Epidermal melanocyte (primary cell): ENCODE data around the gene HLA-DQB2.
"Not testable (repeated sequence)": the region's sequence is repeated elsewhere in the genome, so short reads cannot be mapped to it uniquely, and the experiment has no call there.

Source experiments
- DNase-seq: peaks from one replicate; pipeline ENCODE4 v3.0.0; 2011; ENCODE audit warnings: low spot score; ENCODE audit not compliant: insufficient read length

HLA-DQB2 gene

DNA sequence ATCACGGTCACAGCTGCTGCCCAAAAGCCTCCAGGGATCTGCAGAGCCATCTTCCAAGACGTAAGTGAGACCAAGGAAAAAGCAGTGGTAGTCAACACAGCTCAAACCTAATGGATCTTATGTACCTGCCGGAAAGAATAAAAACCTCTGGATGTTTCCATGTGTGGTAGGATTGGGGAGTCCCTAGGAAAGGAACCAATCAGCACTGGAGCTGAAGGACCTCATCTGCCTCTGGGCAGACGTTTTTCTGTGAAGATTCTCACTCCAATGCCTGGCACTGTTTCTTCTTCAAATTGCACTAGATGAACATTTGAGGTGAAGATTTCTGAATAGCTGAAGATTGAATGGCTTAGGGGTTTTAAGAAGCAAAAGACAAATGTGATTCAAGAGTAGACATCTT, at the start of gene HLA-DQB2:
Gene HLA-DQB2, minus strand, starts transcription at position 112 of the 400 bp plus-strand sequence. Its CDS starts 62 bp downstream, at position 50.
- no peak for DNase-seq

DNA sequence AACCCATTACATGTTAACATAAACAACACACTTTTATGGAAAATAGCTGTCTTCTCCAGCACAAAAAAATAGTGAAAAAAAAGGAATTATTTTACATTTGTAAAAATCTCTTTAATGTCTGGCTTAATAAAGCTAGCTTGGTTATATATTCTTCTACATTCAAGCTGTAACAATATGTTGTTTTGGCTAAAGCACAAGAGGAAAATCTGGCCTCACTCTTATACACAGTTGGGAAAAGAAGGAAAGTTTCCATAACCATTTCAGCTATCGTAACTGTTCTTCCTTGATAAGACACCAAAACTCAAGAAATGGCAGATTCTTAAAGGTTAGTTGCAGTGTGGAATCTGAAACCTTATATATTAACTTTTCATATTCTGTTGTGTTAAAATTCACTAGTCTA, 45.8 kb upstream of the HLA-DQB2 start:
- DNase-seq, result no peak

DNA sequence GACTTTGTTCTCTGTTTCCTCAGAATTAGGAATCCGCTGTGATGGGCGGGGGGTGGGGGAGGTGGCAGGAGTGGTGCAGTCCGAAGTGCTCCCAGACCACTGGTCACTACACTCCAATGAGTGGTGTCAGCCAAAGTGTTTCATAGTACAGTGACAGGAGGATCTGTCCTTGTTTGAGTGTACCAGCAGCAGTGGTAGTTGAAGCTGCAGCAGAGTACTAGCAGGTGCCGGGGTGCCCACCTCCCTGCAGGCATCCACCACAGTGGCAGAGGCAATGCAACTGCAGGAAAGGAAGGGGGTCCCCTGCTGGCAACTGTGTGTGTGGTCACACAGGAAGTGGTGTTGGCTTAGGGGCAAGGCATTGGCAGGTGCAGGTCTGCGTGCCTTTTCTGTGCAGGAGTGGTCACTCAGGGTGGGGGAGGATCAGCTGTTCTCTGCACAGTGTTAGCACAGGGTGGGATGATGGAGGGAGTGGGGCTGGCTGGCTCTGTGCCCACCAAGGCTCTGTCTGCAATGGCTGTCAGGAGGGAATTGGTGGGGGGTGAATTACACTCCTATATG, 43.8 kb upstream of the HLA-DQB2 start:
- no peak for DNase-seq

DNA sequence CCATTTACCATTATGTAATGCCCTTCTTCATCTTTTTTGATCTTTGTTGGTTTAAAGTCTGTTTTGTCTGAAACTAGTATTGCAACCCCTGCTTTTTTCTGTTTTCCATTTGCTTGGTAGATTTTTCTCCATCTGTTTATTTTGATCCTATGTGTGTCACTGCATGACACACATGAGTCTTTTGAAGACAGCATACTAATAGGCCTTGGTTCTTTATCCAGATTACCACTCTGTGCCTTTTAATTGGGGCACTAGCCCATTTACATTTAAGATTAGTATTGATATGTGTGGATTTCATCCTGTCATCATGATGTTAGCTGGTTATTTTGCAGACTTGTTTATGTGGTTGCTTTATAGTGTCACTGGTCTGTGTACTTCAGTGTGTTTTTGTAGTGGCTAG, 42.1 kb upstream of the HLA-DQB2 start:
- DNase-seq, result not testable (repeated sequence)

DNA sequence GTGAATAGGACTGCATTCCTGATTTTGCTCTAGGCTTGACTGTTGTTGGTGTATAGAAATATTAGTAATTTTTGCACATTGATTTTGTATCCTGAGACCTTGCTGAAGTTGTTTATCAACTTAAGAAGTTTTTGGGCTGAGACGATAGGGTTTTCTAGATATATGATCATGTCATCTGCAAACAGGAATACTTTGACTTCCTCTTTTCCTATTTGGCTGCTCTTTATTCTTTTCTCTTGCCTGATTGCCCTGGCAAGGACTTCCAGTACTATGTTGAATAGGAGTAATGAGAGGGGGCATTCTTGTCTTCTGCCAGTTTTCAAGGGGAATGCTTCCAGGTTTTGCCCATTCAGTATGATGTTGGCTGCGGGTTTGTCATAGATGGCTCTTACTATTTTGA, 40.1 kb upstream of the HLA-DQB2 start:
- DNase-seq, result no peak

DNA sequence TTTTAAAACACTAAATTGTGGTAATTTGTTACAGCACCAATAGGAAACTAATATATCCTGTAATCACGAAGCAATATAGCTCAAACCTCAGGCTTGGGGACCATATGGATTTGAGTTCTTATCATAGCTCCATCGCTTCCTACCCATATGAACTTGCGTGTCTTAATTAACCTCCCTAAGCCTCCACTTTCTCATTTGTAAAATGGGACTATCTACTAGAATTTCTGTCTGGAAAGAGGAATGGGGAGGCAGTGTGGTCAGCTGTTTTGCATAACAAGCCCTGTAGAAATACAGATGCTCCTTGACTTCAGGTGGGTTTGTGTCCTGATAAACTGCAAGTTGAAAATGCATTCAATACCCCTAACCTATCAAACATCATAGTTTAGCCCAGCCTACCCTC, 36.4 kb upstream of the HLA-DQB2 start:
- no peak for DNase-seq

DNA sequence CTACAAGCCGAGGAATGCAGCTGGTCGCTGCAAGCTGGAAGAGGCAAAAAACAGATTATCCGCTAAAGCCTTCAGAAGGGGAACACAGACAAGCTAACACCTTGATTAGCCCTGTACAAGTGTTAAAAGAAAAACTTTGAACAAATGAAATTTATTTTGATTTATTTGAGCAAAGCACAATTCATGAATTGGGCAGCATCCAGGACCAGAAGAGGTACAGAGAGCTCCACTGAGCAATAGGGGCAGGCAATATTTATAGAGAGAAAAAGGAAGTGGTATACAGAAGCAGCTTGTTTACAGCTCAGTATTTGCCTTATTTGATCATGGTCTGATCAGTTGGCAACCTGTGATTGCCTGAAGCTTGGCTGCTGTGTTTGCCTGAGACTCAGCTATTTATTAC, 35.8 kb upstream of the HLA-DQB2 start:
- no peak for DNase-seq

DNA sequence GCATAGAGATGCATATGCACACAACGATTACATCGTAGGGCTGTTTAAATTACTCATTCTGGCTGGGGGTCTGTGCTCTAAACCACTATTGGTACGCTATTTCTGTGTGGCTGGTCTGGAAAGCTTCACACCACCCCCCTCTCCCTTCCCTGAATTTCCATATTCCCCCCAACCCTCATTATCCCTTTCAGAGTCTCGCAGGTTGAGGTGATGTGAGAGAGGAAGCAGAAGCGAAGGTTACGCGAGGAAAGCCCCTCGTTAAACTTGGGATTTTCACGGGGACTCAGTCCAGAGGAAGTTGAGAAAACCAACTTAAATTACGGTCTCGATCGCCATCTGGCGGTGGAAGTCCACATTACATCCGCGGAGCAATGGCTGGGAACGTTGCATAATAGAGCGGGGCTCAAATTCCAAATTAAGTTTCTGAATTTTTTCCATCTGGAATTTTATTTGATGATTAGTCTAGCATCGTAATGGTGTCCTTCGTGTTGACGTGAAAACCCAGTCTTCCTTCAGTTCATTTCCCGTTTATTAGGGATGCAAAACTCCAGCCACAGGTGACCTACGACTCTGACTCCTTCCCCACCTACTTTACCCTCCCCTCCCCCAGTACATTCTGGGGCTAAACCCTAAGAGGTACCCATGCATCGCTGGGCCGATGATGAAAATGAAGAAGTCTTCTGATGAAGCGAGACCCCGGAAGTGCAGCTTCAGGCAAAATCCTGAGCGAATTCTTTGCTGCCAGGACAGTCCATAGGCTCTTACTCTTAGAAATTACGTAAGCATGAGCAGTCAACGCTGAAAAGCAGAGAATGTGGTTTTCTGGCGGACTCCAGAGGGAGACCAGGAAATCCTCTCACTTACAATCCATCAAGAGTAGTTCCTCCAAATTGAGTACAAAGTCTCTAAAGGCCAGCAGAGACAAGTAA, 33.8 kb upstream of the HLA-DQB2 start:
- DNase-seq, result peak; percentile 67

DNA sequence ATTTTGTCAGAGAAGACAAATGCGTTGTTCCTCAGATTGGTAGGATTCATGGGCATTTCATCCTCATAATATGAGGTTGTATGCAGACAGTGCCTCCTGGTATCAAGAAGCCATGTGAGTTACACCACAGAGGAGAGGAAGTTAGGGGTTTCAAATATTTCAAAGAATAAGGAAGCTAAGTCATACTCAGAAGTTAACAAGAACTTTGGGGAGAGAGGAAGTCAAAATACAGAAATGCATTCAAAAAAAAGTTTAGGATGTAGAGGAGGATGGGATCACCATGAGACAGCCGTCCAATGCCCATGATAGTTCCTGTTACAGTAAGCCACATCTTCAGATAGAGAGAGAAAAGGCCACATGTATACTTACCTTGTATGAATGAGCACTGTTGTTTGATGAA, 31.2 kb upstream of the HLA-DQB2 start:
- DNase-seq, result no peak

DNA sequence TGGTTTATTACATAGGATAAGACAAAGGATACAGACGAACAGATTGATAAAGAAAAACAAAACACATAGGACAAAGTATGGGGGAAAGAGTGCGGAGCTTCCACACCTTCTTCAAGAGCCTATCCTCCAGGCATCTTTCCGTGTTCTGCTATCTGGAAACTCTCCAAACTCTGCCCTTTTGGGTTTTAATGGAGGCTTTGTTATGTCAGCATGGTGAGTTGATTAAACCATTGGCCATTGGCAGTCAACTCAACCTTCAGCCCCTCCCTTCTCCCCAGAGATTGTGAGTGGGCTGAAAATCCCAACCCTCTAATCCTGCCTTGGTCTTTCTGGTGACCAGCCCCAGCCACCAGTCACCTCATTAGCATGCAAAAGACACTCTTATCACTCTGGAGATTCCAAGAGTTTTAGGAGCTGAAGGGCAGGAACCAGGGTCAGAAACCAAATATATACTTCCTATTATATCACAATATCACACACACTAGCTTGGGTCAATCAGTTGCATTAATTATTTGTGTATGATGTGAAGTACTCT, 29.6 kb upstream of the HLA-DQB2 start:
- DNase-seq, result no peak

DNA sequence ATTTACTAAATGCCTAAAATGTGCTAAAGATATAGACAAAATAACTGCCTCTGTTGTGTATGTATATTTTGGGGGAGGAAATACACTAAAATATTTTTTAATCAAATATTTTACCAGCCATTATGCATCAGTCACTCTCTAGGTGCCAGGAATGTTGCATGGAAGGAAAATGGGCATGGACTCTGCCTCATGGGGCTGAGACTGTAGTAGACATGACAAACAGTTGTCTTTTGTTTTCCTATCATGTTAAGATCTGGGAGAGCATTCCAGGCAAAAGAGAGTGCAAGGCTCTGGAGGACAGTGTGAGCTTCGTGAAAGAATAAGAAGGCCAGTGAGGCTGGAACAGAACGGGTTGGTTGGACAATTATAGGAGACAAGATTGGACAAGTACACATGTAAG, 27.0 kb upstream of the HLA-DQB2 start:
- no peak for DNase-seq

DNA sequence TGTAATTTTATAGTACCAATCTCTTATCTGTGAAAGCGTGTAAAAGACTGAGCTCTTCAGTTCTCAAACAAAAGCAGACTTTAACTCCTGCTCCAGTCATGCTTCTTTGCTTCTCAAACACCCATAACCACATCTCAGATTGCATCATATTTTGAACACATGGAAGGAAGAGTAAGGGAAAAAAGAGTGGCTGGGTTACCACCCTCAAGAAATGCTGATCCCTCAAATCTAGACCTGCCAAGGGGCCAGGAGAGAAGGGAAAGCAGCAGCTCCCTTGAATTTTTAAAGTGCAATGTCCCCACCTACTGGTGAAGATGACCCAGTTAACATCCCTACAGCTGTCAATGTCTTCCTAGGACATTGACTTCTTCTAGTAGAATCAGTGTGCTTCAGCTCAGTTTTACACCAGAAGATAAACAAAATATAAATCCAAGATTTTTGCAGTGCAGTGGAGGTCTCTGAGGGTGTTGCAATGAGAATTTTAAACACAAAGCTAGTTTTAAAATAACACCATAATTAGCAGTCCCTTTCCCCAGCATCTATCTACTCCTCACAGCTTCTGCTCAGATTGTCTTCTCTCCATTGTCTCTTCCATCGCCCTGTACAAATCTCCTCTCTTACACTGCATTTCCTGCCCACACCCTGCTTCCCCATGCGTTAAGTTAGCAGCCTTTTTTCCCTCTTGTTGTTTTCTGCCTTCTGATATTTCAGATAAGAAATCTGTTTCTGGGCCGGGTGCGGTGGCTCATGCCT, 22.6 kb upstream of the HLA-DQB2 start:
- DNase-seq, result peak; percentile 38

DNA sequence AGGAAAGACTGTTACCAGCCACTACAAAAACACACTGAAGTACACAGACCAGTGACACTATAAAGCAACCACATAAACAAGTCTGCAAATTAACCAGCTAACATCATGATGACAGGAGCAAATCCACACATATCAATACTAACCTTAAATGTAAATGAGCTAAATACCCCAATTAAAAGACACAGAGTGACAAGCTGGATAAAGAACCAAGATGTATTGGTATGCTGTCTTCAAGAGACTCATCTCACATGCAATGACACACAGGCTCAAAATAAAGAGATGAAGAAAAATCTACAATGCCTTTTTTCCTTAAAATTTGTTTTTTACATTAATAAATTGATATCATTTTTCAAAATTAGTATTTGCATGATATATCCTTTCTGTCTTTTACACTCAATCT, 19.6 kb upstream of the HLA-DQB2 start:
- DNase-seq, result not testable (repeated sequence)

DNA sequence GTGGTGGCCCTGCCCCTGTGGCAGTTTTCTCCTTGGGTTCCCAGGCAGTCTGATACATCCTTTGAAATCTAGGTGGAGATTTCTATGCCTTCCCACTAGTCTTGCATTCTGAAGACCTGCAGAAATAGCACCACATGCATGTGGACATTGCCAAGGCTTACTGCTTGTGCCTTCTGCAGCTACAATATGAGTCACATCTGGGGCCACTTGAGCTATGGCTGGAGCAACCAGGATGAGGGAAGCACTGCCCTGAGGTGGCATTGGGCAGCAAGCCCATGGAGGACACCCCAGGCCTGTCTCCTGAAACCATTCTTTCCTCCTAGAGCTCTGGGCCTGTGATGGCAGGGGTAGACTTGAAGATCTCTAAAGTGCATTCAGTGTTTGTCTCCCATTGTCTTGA, 15.7 kb upstream of the HLA-DQB2 start:
- DNase-seq, result no peak

DNA sequence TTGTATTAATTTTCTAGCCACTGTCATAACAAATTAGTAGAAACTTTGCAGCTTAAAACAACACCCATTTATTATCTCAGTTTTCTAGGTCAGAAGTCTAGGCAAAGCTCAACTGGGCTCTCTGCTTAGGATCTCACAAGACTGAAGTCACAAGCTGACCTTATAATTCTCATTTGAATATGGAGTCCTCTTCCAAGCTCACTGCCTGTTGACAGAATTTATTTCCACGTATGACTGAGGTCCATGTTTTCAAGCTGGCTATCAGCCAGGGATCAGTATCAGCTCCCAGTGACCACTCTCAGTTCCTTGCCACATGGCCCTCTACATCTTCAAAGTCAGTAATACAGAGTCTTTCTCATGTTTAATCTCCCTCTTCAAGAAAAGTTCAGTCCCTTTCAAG, 11.7 kb upstream of the HLA-DQB2 start:
- no peak for DNase-seq

DNA sequence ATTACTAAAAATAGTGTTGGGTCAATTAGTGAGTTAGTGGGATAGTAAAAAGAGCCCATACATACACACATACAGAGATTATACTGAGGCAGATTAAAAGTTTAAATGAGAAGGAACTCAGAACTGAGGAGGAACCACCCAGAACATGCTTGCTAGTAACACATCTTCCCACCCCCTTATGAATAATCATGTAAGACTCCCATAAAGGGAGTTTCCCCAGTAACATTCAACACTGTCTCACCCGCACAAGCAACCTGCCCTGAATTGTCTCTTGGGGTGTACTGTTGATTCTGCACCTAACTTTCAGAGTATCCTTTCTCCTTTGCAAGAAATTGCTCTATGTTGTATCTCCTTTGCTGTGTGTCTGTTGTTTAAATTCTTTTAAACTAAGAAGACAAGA, 11.1 kb upstream of the HLA-DQB2 start:
- no peak for DNase-seq

DNA sequence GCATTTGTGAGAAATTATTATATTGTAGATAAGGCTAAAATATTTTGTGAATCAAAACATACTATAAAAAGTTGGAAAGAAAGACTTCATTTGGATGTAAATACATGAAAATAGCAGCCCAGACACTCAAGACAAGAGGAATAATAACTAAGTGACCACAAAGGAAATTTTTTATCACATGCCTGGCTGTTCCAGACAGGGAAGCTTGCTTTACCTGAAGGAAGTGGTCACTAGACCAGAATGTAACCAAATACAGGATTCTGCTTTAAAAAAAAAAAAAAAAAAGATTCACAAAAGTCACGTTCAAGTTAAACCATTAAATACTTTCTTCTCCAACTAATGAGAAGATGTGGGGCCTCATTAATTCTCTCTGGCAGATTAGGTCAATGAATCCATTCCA, 9.3 kb upstream of the HLA-DQB2 start:
- DNase-seq, result no peak

DNA sequence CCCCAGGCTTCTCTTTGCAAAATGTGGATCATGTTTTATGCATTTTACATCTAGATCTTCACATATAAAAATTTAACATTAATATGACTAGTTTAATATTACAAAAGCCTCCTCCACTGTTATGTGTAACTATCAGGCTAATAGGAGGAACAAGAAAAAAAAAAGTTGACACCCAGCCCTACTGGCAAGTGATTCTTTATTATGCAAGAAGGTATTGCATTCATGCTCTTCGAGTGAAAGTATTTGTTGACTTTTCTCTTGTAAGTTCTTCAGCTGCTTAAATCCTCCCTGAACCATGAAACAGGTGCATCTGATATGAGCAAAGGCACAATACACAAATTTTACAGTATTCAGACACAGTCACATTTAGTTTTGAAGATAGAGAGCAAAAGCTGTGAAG, 716 bp upstream of the HLA-DQB2 start:
- no peak for DNase-seq

DNA sequence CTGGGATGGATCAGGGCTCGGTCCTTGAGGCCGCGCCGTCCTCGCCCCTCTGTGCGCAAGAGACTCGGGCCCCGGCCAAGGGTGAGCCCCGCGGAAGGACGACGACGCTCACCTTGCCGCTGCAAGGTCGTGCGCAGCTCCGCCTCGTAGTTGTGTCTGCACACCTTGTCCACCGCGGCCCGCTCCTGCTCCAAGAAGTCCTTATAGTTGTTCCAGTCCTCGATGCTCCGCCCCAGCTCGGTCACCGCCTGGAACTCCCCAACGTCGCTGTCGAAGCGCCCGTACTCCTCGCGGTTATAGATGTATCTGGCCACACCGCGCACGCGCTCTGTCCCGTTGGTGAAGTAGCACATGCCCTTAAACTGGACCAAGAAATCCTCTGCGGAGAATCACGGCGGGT, 1.8 kb downstream of the HLA-DQB2 start:
- DNase-seq, result no peak

DNA sequence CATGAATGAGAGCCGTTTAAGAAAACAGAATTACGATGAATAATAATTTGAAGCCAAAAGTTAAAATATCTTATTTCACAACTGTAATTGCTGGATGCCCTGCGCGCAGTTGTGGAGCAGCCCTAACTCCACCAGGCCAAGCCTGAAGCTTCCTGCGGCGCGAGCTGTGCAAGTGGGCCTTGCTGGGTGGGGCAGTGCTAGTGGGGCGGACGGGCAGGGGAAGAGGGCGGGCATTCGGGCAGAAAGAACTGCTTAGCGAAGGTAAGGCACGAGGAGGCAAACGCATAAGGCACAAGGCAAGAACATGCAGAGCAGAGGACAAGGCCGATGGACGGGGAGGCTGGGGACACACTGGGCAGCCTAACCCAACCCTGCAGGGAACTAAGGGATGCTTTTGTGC, 2.3 kb downstream of the HLA-DQB2 start:
- DNase-seq, result no peak

DNA sequence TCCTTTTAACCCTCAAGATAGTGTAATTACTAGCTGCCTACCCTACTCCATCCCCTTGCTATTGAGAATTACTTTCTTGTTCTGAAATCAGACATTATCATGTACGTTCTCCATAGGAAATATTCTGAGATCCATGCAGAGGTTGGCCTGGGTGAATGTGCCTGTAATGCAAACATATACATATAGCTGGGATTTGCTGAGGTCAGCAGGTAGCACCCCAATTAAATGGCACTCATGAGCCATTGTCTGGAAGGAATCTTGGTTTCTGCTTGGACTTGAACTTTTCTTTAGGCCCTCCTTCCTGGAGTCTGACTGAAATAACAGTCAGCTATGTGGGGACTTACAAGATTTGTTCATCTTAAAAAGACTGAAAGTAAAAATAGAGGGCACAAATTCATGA, 3.7 kb downstream of the HLA-DQB2 start:
- DNase-seq, result no peak

DNA sequence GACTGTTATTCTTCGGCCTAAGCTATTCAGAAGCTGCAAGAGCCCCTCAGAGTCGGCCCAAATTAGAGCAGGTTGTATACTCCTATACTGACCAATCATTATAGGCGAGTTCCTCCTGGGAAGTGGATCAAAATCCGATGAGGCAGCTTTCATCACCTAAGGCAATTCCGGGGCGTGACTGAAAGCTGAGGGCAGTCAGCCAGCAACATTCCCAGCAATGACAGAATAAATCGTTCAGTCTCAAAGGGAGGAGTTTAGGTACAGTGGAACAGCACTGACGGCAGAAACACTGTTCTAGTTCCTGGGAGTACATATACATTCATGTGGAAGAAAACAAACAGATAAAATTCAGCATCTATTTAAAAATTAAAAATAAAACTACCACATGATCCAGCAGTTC, 10.8 kb downstream of the HLA-DQB2 start:
- no peak for DNase-seq
